HG03575 (cell line): Measurements from ENCODE around the gene IGF2BP2.

Source experiments
- ATAC-seq: cut with Tn5 transposase; IDR thresholded peaks from one replicate; pipeline ENCODE4 v1.9.1; 2021; ENCODE audit not compliant: unreplicated experiment, insufficient number of reproducible peaks, low FRiP score; ENCODE audit errors: extremely low read depth

Gene IGF2BP2

GRCh38 chr3:185631508-185632206 lies 193.2 kb downstream of the IGF2BP2 start:
- no peak for ATAC-seq

GRCh38 chr3:185631108-185631507 lies 193.7 kb downstream of the IGF2BP2 start:
- ATAC-seq, result no peak

- ATAC-seq, result no peak
These were observed 194.6 kb downstream of the IGF2BP2 start for GRCh38 chr3:185630182-185630622.

- ATAC-seq, result no peak
These were observed 195.2 kb downstream of the IGF2BP2 start for GRCh38 chr3:185629554-185630181.

- ATAC-seq, result no peak
These were observed 199.1 kb downstream of the IGF2BP2 start for GRCh38 chr3:185625784-185626183.

- ATAC-seq, result no peak
These were observed 200.7 kb downstream of the IGF2BP2 start for GRCh38 chr3:185623939-185624665.

GRCh38 chr3:185613016-185613415 lies 211.8 kb downstream of the IGF2BP2 start:
- ATAC-seq, result no peak

- ATAC-seq, result no peak
These were observed 218.6 kb downstream of the IGF2BP2 start for GRCh38 chr3:185606196-185606595.

- no peak for ATAC-seq
These were observed 219.3 kb downstream of the IGF2BP2 start for GRCh38 chr3:185605566-185605965.

- no peak for ATAC-seq
These were observed 229.3 kb downstream of the IGF2BP2 start for GRCh38 chr3:185595526-185595925.

- no peak for ATAC-seq
These were observed 230.8 kb downstream of the IGF2BP2 start for GRCh38 chr3:185594073-185594472.
